Activated CD8-positive, alpha-beta memory T cell treated with anti-CD3 and anti-CD28 coated beads for 48 hours (primary cell): ENCODE measurements around the gene CASP10.

Experiments
- DNase-seq, 3 experiments: peaks; one replicate each; pipeline ENCODE4 v3.0.0-alpha.2; 2020; ENCODE audit warnings: low read depth in 2 of 3, low spot score in 2 of 3

The CASP10 gene

DNA sequence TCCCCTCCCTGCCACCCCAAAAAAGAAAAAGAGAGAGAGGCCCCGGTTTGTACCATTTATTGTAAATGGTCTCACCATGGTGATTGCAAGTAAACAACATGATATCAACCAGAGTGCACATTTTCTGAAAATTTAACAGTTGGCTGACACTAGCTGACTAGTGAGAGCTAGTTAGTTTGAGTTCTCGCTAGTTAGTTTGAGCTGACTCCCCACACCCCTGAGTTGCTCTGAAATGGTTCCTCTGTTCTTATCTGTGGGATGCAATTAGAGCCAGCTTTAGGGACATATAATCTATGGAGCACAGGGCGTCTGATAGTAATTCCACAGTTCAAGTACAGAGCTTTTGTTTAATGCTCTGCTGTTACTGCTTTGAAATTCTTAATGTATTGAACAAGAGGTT, 13.1 kb downstream of the CASP10 start:
- DNase-seq = no peak

GRCh38 chr2:201196803-201197202, 13.9 kb downstream of the CASP10 start:
- DNase-seq = no peak

GRCh38 chr2:201197781-201198180, 14.8 kb downstream of the CASP10 start:
- DNase-seq = no peak

- no peak for DNase-seq
These were observed 16.9 kb downstream of the CASP10 start for GRCh38 chr2:201199847-201200246.

- no peak for DNase-seq
These were observed 17.4 kb downstream of the CASP10 start for GRCh38 chr2:201200345-201200744.

DNA sequence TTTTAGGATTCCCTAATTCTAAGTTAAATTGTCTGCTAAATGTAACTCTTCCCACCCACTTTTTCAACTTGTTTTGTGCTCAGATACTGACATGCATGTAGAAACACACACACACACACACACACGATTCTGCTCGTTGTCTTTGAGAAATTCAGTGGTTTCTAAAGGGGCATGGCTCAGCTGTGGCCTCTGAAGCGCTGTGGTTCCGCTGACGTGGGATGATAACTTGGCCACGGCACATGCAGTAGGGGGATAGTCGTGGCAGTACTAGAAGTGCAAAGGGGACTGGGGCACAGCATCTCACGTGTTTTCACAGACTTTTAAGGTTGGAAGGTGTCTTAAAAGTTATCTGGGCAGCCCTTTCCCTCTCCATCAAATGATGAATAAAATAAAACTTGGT, 18.4 kb downstream of the CASP10 start:
- DNase-seq = no peak

DNA sequence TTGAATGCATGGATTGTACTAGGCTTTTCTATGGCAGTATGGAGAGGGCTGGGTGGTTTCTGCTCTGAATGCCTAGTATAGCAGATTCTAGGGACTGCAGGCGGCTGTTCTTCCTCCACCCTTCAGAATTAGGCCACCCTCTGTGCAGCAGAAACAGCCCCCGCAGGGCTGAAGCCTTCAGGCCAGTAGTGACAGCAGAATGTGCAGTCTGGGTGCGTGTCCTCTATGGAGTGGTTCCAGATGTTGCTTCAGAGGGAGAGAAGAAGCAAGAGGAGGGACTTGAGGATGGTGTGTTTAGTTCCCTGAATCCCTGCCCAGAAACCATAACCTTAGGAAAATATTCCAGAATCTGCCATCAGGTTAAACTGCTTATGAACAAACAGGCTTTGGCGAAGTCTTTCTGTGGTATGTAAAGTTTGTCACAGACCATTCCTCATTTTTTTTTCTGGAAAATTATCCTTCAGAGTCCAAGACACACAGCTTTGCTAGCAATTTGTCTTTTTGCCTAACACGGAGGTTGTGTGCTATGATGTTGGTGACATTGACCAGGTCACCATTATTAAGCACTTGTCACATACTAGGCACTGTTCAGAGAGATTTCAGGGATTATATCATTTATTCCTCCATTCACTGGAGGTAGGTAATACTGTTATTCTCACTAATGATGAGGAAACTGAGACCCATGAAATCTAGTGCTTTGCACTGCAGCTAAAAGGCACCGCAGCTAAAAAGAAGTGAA, 21.1 kb downstream of the CASP10 start:
- DNase-seq = no peak

- DNase-seq = no peak
These were observed 21.9 kb downstream of the CASP10 start for GRCh38 chr2:201204655-201205514.

- DNase-seq = no peak
These were observed 22.5 kb downstream of the CASP10 start for GRCh38 chr2:201205515-201205849.

DNA sequence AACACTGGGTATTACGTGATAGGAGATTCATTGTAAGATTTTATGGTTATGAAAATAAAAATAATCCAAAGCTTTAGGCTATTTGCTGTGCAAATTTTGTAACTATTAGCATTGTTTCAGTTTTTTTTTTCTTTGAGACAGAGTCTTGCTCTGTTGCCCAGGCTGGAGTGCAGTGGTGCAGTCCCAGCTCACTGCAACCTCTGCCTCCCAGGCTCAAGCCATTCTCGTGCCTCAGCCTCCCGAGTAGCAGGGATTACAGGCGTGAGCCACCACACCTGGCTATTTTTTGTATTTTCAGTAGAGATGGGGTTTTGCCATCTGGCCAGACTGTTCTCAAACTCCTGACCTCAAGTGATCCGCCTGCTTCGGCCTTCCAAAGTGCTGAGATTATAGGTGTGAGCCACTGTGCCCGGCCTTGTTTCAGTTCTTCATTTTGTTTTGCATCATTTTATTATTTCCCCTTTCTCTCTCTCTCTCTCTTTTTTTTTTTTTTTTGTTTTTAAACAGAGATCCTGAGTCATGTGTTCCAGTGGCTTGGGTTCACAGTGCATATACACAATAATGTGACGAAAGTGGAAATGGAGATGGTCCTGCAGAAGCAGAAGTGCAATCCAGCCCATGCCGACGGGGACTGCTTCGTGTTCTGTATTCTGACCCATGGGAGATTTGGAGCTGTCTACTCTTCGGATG, 25.8 kb downstream of the CASP10 start:
- DNase-seq = no peak

- DNase-seq = no peak
These were observed 33.0 kb downstream of the CASP10 start for GRCh38 chr2:201215963-201216362.

DNA sequence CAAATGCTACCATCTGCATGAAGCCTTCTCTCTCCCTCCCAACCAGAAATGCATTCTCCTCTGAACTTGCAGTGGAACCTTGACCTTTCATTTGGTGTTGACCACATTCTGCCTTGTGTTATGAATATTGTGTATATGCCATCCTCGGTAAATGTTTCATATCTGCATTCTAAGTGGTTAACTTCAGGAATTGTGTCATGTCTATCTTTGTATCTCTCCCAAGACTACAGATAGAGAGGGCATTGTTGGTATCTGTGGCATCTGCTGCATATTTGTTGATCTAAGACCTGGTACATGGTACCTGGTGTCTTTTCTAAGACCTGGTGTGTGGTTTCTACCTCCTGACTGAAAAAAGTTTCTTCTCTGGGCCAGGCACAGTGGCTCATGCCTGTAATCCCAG, 34.0 kb downstream of the CASP10 start:
- no peak for DNase-seq

DNA sequence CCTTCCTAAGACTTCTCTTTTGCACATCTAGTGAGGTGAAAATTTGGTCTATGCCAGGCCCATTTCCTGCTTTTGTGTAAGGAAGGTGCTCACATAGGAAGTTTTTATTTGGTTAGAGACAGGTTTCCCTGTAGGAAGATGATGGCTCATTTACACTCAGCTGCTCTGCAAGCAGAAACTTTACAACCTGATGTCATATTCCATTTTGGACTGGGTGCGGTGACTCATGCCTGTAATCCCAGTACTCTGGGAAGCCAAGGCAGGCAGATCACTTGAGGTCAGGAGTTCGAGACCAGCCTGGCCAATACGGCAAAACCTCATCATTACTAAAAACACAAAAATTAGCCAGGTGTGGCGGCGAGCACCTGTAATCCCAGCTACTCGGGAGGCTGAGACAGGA, 35.8 kb downstream of the CASP10 start:
- no peak for DNase-seq

GRCh38 chr2:201219328-201220096, 36.6 kb downstream of the CASP10 start:
- no peak for DNase-seq

- DNase-seq = no peak
These were observed 37.2 kb downstream of the CASP10 start for GRCh38 chr2:201220102-201220570.

GRCh38 chr2:201223089-201224073, 40.4 kb downstream of the CASP10 start:
- no peak for DNase-seq

GRCh38 chr2:201228271-201228911, 45.5 kb downstream of the CASP10 start:
- no peak for DNase-seq

GRCh38 chr2:201228912-201229290, 46.0 kb downstream of the CASP10 start:
- DNase-seq = no peak

DNA sequence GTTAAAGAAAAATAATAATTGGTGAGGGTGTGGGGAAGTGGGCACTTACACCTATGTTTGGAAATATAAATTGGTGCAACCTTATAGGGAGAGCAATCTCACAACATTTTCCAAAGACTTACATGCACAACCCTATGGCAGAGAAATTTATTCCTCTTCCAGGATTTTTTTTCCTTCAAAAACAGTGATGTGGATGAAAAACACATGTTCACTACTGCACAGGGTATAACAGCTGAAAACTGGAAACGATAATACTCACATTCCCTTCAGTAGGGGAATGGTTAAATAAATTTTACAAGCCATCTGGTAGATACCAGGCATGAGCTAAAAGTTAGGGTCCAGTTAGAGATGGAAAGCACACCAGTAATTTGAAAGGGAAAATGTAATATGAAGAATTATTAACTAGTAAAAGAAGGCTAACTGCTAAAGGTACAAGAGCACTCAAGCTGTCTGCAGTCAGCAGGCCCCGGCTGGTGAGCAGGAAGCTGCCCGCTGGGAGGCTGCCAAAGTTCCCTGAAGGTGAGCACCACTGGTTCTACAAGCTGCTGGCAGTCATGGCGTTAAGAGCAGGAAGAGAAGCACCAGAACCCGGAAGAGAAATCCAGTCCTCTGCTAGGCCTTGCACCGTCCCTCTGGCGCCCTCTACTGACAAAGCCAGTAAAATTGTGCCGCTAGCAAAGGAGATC, 49.0 kb downstream of the CASP10 start:
- DNase-seq = peak; percentile 69 to 93 (median 78)
